Neural cell (in vitro differentiated cells): Measurements from ENCODE around the gene NEK10. TPM values are rescaled to one million over a fixed set of nuclear protein-coding genes. Genes with fewer than 3 reads are reported as not detected.

Source experiments
- H2AFZ ChIP-seq: fragments of 200-600, 300-800 bp; sonication (generic), shearing (Covaris generic); 2 replicates; pipeline ENCODE4 v1.6.0; 2014; ENCODE audit warnings: low read depth, mild to moderate bottlenecking, antibody characterized with exemption, low read length, moderate library complexity
- H3F3A ChIP-seq: fragments of 200-600 bp; shearing (Covaris generic); 2 replicates; pipeline ENCODE4 v1.6.1; 2016; ENCODE audit warnings: mild to moderate bottlenecking, moderate library complexity, mixed read lengths, antibody characterized with exemption, low read length; ENCODE audit not compliant: insufficient read depth, poor library complexity, severe bottlenecking
- H3K27ac ChIP-seq: fragments of 200-600, 300-800 bp; sonication (generic), shearing (Covaris generic); 2 replicates; pipeline ENCODE4 v1.5.1; 2014; ENCODE audit warnings: mild to moderate bottlenecking, low read length, moderate library complexity
- H3K27me3 ChIP-seq: fragments of 300-800, 200-600 bp; sonication (generic), shearing (Covaris generic); 2 replicates; pipeline ENCODE4 v1.6.0; 2014; ENCODE audit warnings: mild to moderate bottlenecking, low read depth, low read length, moderate library complexity; ENCODE audit not compliant: insufficient read depth
- H3K36me3 ChIP-seq: fragments of 300-800, 200-600 bp; sonication (generic), shearing (Covaris generic); 2 replicates; pipeline ENCODE4 v1.5.1; 2014; ENCODE audit warnings: mild to moderate bottlenecking, antibody characterized with exemption, low read length, moderate library complexity; ENCODE audit not compliant: insufficient read depth
- H3K4me2 ChIP-seq: fragments of 300-800, 200-600 bp; sonication (generic), shearing (Covaris generic); 2 replicates; pipeline ENCODE4 v1.6.0; 2014; ENCODE audit warnings: mild to moderate bottlenecking, low read length
- H3K4me3 ChIP-seq: fragments of 300-800, 200-600 bp; sonication (generic), shearing (Covaris generic); 2 replicates; pipeline ENCODE4 v1.5.1; 2014; ENCODE audit warnings: mild to moderate bottlenecking, low read length, moderate library complexity
- H3K79me2 ChIP-seq: fragments of 200-600 bp; shearing (Covaris generic); replicated peaks from 2 replicates; pipeline ENCODE4 v1.6.0; 2014; ENCODE audit warnings: mild to moderate bottlenecking, low read length, moderate library complexity; ENCODE audit not compliant: insufficient read depth
- H3K9ac ChIP-seq: fragments of 300-800, 200-600 bp; sonication (generic), shearing (Covaris generic); 2 replicates; pipeline ENCODE4 v1.6.1; 2016; ENCODE audit warnings: mild to moderate bottlenecking, low read length, mixed read lengths
- H3K9me2 ChIP-seq: fragments of 200-600 bp; shearing (Covaris generic); 2 replicates; pipeline ENCODE4 v1.6.1; 2016; ENCODE audit warnings: mild to moderate bottlenecking, low read length, mixed read lengths; ENCODE audit not compliant: insufficient read depth
- H3K9me3 ChIP-seq: fragments of 200-600, 300-800 bp; sonication (generic), shearing (Covaris generic); 2 replicates; pipeline ENCODE4 v1.6.1; 2016; ENCODE audit warnings: mild to moderate bottlenecking, mixed run types, low read length, moderate library complexity, mixed read lengths
- H4K20me1 ChIP-seq: fragments of 200-600 bp; shearing (Covaris generic); 2 replicates; pipeline ENCODE4 v1.6.1; 2016; ENCODE audit warnings: mild to moderate bottlenecking, mixed run types; ENCODE audit not compliant: insufficient read depth
- CTCF ChIP-seq: fragments of 450-650 bp; IDR thresholded peaks from 2 replicates; pipeline ENCODE4 v1.5.1; 2014; ENCODE audit warnings: antibody characterized with exemption, mild to moderate bottlenecking, moderate library complexity; ENCODE audit not compliant: poor library complexity, severe bottlenecking
- EP300 ChIP-seq: fragments of 450-650 bp; conservative IDR thresholded peaks from 2 replicates; pipeline ENCODE4 v1.6.1; 2014; ENCODE audit warnings: antibody characterized with exemption, mild to moderate bottlenecking, moderate library complexity; ENCODE audit not compliant: poor library complexity, severe bottlenecking
- EZH2 ChIP-seq: fragments of 200-600, 300-800 bp; shearing (Covaris generic), sonication (generic); IDR thresholded peaks from 2 replicates; pipeline ENCODE4 v1.6.1; 2014; ENCODE audit warnings: antibody characterized with exemption, low read length, borderline replicate concordance, mild to moderate bottlenecking; ENCODE audit not compliant: insufficient read depth, poor library complexity, severe bottlenecking
- MXI1 ChIP-seq: fragments of 450-650 bp; conservative IDR thresholded peaks from 2 replicates; pipeline ENCODE4 v1.6.1; 2014; ENCODE audit warnings: antibody characterized with exemption, mild to moderate bottlenecking; ENCODE audit not compliant: poor library complexity, severe bottlenecking
- POLR2AphosphoS5 ChIP-seq: IDR thresholded peaks from 2 replicates; pipeline ENCODE4 v1.6.1; 2012
- RAD21 ChIP-seq: fragments of 450-650 bp; conservative IDR thresholded peaks from 2 replicates; pipeline ENCODE4 v1.6.1; 2014; ENCODE audit warnings: antibody characterized with exemption, mild to moderate bottlenecking, moderate library complexity
- REST ChIP-seq: IDR thresholded peaks from 2 replicates; pipeline ENCODE4 v1.6.1; 2012; ENCODE audit warnings: borderline replicate concordance
- SMC3 ChIP-seq: fragments of 450-650 bp; conservative IDR thresholded peaks from 2 replicates; pipeline ENCODE4 v1.6.1; 2014; ENCODE audit warnings: antibody characterized with exemption, mild to moderate bottlenecking, moderate library complexity; ENCODE audit not compliant: poor library complexity
- TAF1 ChIP-seq: IDR thresholded peaks from 2 replicates; pipeline ENCODE4 v1.6.1; 2012; ENCODE audit warnings: low read depth
- polyA plus RNA-seq: library from polyadenylated mRNA; depleted of rRNA; stranded (reverse); fragments of >200 nt; gene quantifications from 2 replicates; pipeline ENCODE4 v1.2.3, GENCODE V29; 2014

NEK10 gene
- polyA plus RNA-seq, 1 donor from 2014 or later, result 17.6 TPM

- no peaks in the 10 kb centered on the region for H3K27me3 ChIP-seq
- H4K20me1 ChIP-seq, result no peaks in the 10 kb centered on the region
- TF ChIP-seq CTCF, result no peak
- no peak for TF ChIP-seq EZH2
- TF ChIP-seq EP300, result no peak
- no peak for TF ChIP-seq RAD21
- TF ChIP-seq MXI1, result no peak
- TF ChIP-seq TAF1, result no peak
- no peak for TF ChIP-seq REST
- TF ChIP-seq SMC3, result no peak
- no peak for TF ChIP-seq POLR2AphosphoS5
- H3K79me2 ChIP-seq, result no peaks in the 10 kb centered on the region
- H3K27ac ChIP-seq, result no peak overlapping the region
- no peaks in the 10 kb centered on the region for H3K9me3 ChIP-seq
- H3K36me3 ChIP-seq, result no peaks in the 10 kb centered on the region
- H3K4me2 ChIP-seq, result no peak overlapping the region
- H3K4me3 ChIP-seq, result no peak overlapping the region
- H2AFZ ChIP-seq, result no peak overlapping the region
- H3F3A ChIP-seq, result no peaks in the 10 kb centered on the region
- H3K9me2 ChIP-seq, result no peaks in the 10 kb centered on the region
- no peak overlapping the region for H3K9ac ChIP-seq
Measured at GRCh38 chr3:27271890-27272289, 97.3 kb downstream of the NEK10 start.

GRCh38 chr3:27254896-27255295, 114.3 kb downstream of the NEK10 start:
- TF ChIP-seq EZH2 (no peak), TAF1 (no peak), MXI1 (no peak), SMC3 (no peak), POLR2AphosphoS5 (no peak), CTCF (no peak), EP300 (no peak), REST (no peak), RAD21 (no peak)
- no peak overlapping the region for H3K4me3 ChIP-seq
- no peaks in the 10 kb centered on the region for H3K9me2 ChIP-seq
- no peak overlapping the region for H2AFZ ChIP-seq
- no peaks in the 10 kb centered on the region for H3F3A ChIP-seq
- no peaks in the 10 kb centered on the region for H3K36me3 ChIP-seq
- H3K79me2 ChIP-seq, result no peaks in the 10 kb centered on the region
- H3K9ac ChIP-seq, result no peak overlapping the region
- H3K27me3 ChIP-seq, result no peaks in the 10 kb centered on the region
- H3K27ac ChIP-seq, result no peak overlapping the region
- H3K9me3 ChIP-seq, result no peaks in the 10 kb centered on the region
- no peak overlapping the region for H3K4me2 ChIP-seq
- no peaks in the 10 kb centered on the region for H4K20me1 ChIP-seq
